Lung (tissue), 12 donors: Measurements from ENCODE around the gene TAMALIN. TPM values are rescaled to one million over a fixed set of nuclear protein-coding genes. Genes with fewer than 3 reads are reported as not detected.
A peak's percentile ranks its signal among the peaks of the same experiment; 100 is the strongest.
"Not testable (repeated sequence)": the region's sequence is repeated elsewhere in the genome, so short reads cannot be mapped to it uniquely, and the experiment has no call there.

ENCODE experiments used
- ATAC-seq: fragments of 200-7000 bp; cut with Tn5 transposase; one replicate; pipeline ENCODE4 v1.9.1; 2020; ENCODE audit warnings: moderate number of reproducible peaks; ENCODE audit not compliant: insufficient read depth, low FRiP score
- DNase-seq, 3 donors: peaks; one replicate each; pipeline ENCODE4 v3.0.0-alpha.2; 2013 to 2017
- H3K27ac ChIP-seq, 2 donors: one replicate each; pipeline ENCODE4 v1.5.1; 2013; ENCODE audit warnings: mild to moderate bottlenecking in 2 of 2, moderate library complexity in 2 of 2, control low read depth in 1 of 2, inconsistent platforms in 1 of 2, low read depth in 1 of 2, low read length in 1 of 2
- H3K27me3 ChIP-seq, 3 donors: one replicate each; pipeline ENCODE4 v1.5.1; 2013; ENCODE audit warnings: low read length in 2 of 3; ENCODE audit not compliant: control insufficient read depth in 3 of 3, insufficient read depth in 3 of 3
- H3K36me3 ChIP-seq, 4 donors: one replicate each; pipeline ENCODE4 v1.5.1; 2013; ENCODE audit warnings: low read length in 4 of 4, mild to moderate bottlenecking in 1 of 4, moderate library complexity in 1 of 4; ENCODE audit not compliant: control insufficient read depth in 4 of 4, insufficient read depth in 4 of 4
- H3K4me1 ChIP-seq, 5 donors: one replicate each; pipeline ENCODE4 v1.5.1; 2013; ENCODE audit warnings: low read length in 5 of 5, mild to moderate bottlenecking in 2 of 5, moderate library complexity in 1 of 5; ENCODE audit not compliant: control insufficient read depth in 5 of 5, insufficient read depth in 5 of 5
- H3K4me3 ChIP-seq: one replicate; pipeline ENCODE4 v1.5.1; 2013; ENCODE audit warnings: mild to moderate bottlenecking, control low read depth, moderate library complexity
- H3K9ac ChIP-seq, 2 donors: one replicate each; pipeline ENCODE4 v1.5.1; 2013; ENCODE audit warnings: low read length in 2 of 2, control low read depth in 1 of 2; ENCODE audit not compliant: insufficient read depth in 1 of 2
- H3K9me3 ChIP-seq, 4 donors: one replicate each; pipeline ENCODE4 v1.5.1; 2013; ENCODE audit warnings: low read length in 3 of 4, mild to moderate bottlenecking in 1 of 4, moderate library complexity in 1 of 4; ENCODE audit not compliant: control insufficient read depth in 4 of 4, insufficient read depth in 3 of 4
- WGBS, 2 donors: extraction: QIAGEN DNeasy Blood & Tissue Kit; methylation state at CpG; one replicate each; pipeline ENCODE4 v1.1.7; 2013; 5-methylcytosine and 5-hydroxymethylcytosine counted together
- polyA plus RNA-seq, 2 donors: library from polyadenylated mRNA; stranded (reverse); fragments of 200-250 nt; gene quantifications; one replicate each; pipeline ENCODE4 v1.2.1, GENCODE V29; 2013
- total RNA-seq, 2 donors: library from RNA; depleted of rRNA in 1 of 2; stranded (reverse); fragments of >200 nt in 1 of 2; gene quantifications; one replicate each; pipeline ENCODE4 v1.2.1, GENCODE V29; 2014 to 2021
- TF ChIP-seq, protein P1 (sequence below): IDR thresholded peaks from 2 replicates; pipeline ENCODE4 v1.5.1; 2012; ENCODE audit warnings: mild to moderate bottlenecking; ENCODE audit errors: control extremely low read depth, extremely low read depth
- donor health status: control.
- donor health status: control.
- donor health status: Bipolar disorder and iron deficiency.
- donor health status: healthy.
- donor health status: DM: yes; HTN: yes; CAD: no.

Gene TAMALIN
- total and polyA plus RNA-seq, 4 donors = 31.4 to 84.0 (median 60.4) TPM

DNA sequence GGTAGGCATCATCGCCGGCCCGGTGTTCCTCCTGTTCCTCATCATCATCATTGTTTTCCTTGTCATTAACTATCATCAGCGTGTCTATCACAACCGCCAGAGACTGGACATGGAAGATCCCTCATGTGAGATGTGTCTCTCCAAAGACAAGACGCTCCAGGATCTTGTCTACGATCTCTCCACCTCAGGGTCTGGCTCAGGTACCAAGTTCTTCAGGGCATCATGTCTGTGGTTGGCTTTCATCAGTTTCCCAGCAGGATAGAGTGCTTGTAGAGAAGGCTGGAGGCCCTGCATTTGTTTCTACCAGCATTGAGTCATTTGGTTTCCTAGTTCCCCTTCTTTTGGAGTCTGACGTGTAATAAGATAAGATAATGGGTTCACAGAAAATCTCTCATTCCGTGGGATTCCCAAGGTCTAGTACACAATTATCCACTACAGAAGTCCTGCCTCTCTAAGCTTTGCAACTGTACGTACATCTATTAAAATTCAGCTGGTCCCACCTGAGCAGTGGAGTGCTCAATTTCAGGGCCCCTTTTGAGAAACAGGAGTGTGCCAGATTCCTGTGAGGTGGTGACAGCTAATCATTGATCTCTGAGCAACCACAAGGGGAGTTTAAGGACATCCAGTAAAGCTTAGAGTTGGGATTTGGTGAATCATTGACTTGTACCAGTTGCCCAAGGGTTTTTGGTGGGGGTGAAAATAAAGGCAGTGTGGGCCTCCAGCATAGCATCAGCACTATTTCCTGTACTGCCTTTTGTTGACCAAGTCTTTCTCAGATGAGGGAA lies 30.2 kb upstream of the TAMALIN start:
- DNase-seq = no peak
- Histone ChIP-seq H3K27ac (no peak overlapping the region), H3K9me3 (no peaks in the 10 kb centered on the region), H3K36me3 (peaks cover 7 to 25% (median 16%) of the 10 kb centered on the region in 4 donors), H3K4me1 (peaks cover 5 to 45% (median 7%) of the 10 kb centered on the region in 5 donors), H3K27me3 (no peaks in the 10 kb centered on the region), H3K9ac (no peak overlapping the region), H3K4me3 (no peak overlapping the region)
- no peak for ATAC-seq
- WGBS, 2 donors = 80 to 85% methylated on average over 10 of the region's 10 CpGs
- TF ChIP-seq, protein P1, sequence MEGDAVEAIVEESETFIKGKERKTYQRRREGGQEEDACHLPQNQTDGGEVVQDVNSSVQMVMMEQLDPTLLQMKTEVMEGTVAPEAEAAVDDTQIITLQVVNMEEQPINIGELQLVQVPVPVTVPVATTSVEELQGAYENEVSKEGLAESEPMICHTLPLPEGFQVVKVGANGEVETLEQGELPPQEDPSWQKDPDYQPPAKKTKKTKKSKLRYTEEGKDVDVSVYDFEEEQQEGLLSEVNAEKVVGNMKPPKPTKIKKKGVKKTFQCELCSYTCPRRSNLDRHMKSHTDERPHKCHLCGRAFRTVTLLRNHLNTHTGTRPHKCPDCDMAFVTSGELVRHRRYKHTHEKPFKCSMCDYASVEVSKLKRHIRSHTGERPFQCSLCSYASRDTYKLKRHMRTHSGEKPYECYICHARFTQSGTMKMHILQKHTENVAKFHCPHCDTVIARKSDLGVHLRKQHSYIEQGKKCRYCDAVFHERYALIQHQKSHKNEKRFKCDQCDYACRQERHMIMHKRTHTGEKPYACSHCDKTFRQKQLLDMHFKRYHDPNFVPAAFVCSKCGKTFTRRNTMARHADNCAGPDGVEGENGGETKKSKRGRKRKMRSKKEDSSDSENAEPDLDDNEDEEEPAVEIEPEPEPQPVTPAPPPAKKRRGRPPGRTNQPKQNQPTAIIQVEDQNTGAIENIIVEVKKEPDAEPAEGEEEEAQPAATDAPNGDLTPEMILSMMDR = no peak

DNA sequence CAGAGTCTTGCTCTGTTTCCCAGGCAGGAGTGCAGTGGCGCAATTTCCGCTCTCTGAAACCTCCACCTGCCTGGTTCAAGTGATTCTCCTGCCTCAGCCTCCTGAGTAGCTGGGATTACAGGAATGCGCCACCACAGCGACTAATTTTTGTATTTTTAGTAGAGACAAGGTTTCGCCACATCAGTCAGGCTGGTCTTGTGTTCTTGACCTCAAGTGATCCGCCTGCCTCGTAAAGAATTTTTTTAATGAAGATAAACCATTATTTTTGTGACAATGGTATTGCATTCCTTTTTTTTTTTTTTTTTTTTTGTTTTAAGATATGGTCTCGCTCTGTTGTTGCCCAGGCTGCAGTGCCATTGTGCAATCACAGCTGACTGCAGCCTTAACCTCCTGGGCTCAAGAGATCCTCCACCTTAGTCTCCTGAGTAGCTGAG lies 29.4 kb upstream of the TAMALIN start:
- TF ChIP-seq, protein P1 = no peak
- DNase-seq (no peak), ATAC-seq (no peak)
- H3K9me3 ChIP-seq = peaks cover 0 to under 1% (median 0%) of the 10 kb centered on the region in 4 donors
- 78 to 83% methylated on average over 8 of the region's 8 CpGs for WGBS, 2 donors
- peaks cover 14 to 25% (median 20%) of the 10 kb centered on the region in 4 donors for H3K36me3 ChIP-seq
- no peak overlapping the region for H3K9ac ChIP-seq
- no peak overlapping the region for H3K27ac ChIP-seq
- no peaks in the 10 kb centered on the region for H3K27me3 ChIP-seq
- peaks cover 5 to 38% (median 7%) of the 10 kb centered on the region in 5 donors for H3K4me1 ChIP-seq
- H3K4me3 ChIP-seq = no peak overlapping the region

DNA sequence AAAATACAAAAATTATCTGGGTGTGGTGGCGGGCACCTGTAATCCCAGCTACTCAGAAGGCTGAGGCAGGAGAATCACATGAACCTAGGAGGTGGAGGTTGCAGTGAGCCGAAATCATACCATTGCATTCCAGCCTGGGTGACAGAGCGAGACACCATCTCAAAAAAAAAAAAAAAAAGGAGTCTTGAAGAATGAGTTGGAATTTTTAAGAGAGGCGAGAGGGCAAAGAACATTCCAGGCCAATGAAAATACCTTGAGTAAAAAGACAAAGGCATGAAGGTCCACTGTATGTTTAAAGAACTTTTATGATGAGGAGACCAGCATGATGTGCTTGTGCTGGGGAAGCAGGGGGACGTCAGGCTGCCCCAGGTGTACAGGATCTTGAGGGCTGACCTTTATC lies 27.4 kb upstream of the TAMALIN start:
- 93 to 95% methylated on average over 5 of the region's 5 CpGs for WGBS, 2 donors

DNA sequence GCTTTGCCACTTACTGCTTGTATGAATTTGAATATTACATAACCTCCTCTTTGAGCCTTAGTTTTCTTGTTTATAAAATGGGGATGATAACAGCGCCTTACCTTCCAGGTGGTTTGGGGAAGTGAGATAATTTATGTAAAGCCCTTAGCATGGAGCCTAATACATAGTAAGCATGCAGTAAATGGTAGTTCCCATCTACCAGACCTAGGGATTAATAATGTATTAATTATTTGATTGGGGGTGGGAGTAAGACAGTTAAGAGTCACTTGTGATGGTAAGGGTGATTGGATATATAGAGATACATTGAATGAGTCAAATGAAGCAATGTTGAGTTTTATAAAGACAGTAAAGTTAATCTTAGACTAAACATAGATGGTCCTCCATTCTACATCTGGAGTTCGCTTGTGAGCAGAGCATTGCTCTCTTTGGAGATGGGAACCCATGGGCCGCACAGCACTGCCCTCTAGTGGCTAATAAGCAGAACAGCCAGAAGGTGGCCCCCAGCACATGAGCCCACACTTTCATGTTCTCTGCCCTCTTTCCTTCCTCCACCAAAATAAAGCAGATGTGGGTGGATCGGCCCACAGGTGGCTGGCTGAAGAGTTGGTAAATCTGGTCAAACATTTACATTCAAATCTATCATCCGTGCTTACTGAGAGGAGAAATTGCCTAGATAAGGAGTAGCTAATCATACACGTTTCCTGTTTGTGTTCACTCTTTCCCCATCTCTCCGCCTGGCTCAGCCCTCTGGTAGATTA lies 26.5 kb upstream of the TAMALIN start:
- Histone ChIP-seq H3K9me3 (peaks cover 0 to 1% (median 0%) of the 10 kb centered on the region in 4 donors), H3K27ac (no peak overlapping the region), H3K4me3 (no peak overlapping the region), H3K4me1 (peaks cover 0 to 12% (median 0%) of the 10 kb centered on the region in 5 donors), H3K27me3 (no peaks in the 10 kb centered on the region), H3K36me3 (peaks cover 22 to 40% (median 30%) of the 10 kb centered on the region in 4 donors), H3K9ac (no peak overlapping the region)
- WGBS, 2 donors = 30 to 34% methylated on average over 7 of the region's 7 CpGs
- peak; percentile 76 for ATAC-seq
- peak; percentile 62 to 79 (median 79) for DNase-seq
- TF ChIP-seq, protein P1 = peak; percentile 96

More for the DNA sequence above, 27.4 kb upstream of the TAMALIN start:
- not testable (repeated sequence) for H3K9me3 ChIP-seq, H3K27me3 ChIP-seq, DNase-seq, H3K9ac ChIP-seq, H3K27ac ChIP-seq, ATAC-seq, H3K4me3 ChIP-seq
- H3K4me1 ChIP-seq = peaks cover 0 to 20% (median 3%) of the 10 kb centered on the region in 5 donors
- peaks cover 22 to 32% (median 25%) of the 10 kb centered on the region in 4 donors for H3K36me3 ChIP-seq
